Cardiac muscle cell (in vitro differentiated cells and primary cell): ENCODE results near the gene ARRDC3. TPM values are rescaled to one million over a fixed set of nuclear protein-coding genes. Genes with fewer than 3 reads are reported as not detected.

ENCODE experiments used
- DNase-seq, 2 donors: peaks; one replicate each; pipeline versions ENCODE4 v3.0.0 to v3.0.0-alpha.2; 2010 to 2017; ENCODE audit warnings: low read depth in 1 of 2, low spot score in 1 of 2
- H3K27ac ChIP-seq: fragments of 200-600 bp; sonication (generic); 2 replicates; pipeline ENCODE4 v1.5.1; 2016
- H3K27me3 ChIP-seq: fragments of 200-600 bp; sonication (generic); 2 replicates; pipeline ENCODE4 v1.6.0; 2016; ENCODE audit warnings: control low read depth
- H3K36me3 ChIP-seq: fragments of 200-600 bp; sonication (generic); 2 replicates; pipeline ENCODE4 v1.5.1; 2016; ENCODE audit warnings: control low read depth
- H3K4me1 ChIP-seq: fragments of 200-600 bp; sonication (generic); 2 replicates; pipeline ENCODE4 v1.8.1; 2017; ENCODE audit warnings: low read depth, mild to moderate bottlenecking, mixed run types
- H3K4me3 ChIP-seq: fragments of 200-600 bp; sonication (generic); 2 replicates; pipeline ENCODE4 v1.5.1; 2016; ENCODE audit warnings: mild to moderate bottlenecking
- H3K9me3 ChIP-seq: fragments of 200-600 bp; sonication (generic); 2 replicates; pipeline ENCODE4 v1.5.1; 2017; ENCODE audit warnings: low read depth, mild to moderate bottlenecking, control low read depth
- polyA plus RNA-seq: library from polyadenylated mRNA; unstranded; fragments of >200 nt; fragmentation: Nextera tagmentation; extraction: Ambion mirVana; gene quantifications from 2 replicates; pipeline ENCODE4 v1.2.1, GENCODE V29; 2016
- total RNA-seq: library from RNA; depleted of rRNA; stranded (reverse); fragments of >200 nt; gene quantifications from 2 replicates; pipeline ENCODE4 v1.2.3, GENCODE V29; 2016
- TF ChIP-seq, protein P1 (sequence below): IDR thresholded peaks from 2 replicates; pipeline ENCODE4 v1.5.1; 2012; ENCODE audit warnings: low read depth, mild to moderate bottlenecking, low read length

ARRDC3 gene
- total and polyA plus RNA-seq, 2 experiments from 2014 or later, result 56.8 to 75.8 TPM

DNA sequence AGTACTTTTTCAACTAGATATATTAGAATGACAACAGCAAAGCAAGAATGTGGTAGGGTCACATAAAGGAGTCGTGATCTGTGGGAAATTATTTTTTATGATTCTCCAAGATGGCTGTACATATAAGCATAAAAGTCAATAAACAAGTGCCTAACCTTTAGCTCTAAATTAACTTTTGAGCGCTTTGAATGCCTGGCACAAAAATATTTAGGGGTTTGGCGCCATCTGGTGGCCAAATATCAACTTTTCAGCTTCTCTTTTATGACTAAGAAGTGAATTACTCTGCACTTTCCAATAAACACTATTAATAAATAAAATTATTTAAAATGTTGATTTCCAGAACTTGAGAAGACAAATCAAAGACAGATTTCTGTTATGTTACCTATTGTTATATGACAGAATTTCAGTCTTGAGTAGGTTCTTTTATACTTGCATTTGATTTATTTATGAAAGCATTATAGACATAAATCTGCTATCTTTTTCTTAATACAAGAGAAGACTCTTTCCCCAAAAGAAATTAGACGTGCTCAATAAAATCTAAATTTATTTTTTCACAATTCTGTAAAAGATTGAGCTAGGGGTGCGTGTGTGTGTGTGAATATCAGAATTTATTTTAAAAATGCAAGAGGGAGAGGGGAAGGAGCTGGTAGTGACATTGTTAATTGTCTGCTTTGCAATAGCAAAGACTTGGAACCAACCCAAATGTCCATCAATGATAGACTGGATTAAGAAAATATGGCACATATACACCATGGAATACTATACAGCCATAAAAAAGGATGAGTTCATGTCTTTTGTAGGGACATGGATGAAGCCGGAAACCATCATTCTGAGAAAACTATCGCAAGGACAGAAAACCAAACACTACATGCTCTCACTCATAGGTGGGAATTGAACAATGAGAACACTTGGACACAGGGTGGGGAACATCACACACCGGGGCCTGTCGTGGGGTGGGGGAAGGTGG lies 36.7 kb upstream of the ARRDC3 start:
- H3K27ac ChIP-seq, result no peak overlapping the region
- H3K9me3 ChIP-seq, result no peaks in the 10 kb centered on the region
- TF ChIP-seq, protein P1, sequence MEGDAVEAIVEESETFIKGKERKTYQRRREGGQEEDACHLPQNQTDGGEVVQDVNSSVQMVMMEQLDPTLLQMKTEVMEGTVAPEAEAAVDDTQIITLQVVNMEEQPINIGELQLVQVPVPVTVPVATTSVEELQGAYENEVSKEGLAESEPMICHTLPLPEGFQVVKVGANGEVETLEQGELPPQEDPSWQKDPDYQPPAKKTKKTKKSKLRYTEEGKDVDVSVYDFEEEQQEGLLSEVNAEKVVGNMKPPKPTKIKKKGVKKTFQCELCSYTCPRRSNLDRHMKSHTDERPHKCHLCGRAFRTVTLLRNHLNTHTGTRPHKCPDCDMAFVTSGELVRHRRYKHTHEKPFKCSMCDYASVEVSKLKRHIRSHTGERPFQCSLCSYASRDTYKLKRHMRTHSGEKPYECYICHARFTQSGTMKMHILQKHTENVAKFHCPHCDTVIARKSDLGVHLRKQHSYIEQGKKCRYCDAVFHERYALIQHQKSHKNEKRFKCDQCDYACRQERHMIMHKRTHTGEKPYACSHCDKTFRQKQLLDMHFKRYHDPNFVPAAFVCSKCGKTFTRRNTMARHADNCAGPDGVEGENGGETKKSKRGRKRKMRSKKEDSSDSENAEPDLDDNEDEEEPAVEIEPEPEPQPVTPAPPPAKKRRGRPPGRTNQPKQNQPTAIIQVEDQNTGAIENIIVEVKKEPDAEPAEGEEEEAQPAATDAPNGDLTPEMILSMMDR, result peak; percentile 49
- no peaks in the 10 kb centered on the region for H3K27me3 ChIP-seq
- no peak overlapping the region for H3K4me3 ChIP-seq
- no peaks in the 10 kb centered on the region for H3K36me3 ChIP-seq
- peak; percentile 72 to 75 for DNase-seq
- peaks cover 4% of the 10 kb centered on the region for H3K4me1 ChIP-seq

DNA sequence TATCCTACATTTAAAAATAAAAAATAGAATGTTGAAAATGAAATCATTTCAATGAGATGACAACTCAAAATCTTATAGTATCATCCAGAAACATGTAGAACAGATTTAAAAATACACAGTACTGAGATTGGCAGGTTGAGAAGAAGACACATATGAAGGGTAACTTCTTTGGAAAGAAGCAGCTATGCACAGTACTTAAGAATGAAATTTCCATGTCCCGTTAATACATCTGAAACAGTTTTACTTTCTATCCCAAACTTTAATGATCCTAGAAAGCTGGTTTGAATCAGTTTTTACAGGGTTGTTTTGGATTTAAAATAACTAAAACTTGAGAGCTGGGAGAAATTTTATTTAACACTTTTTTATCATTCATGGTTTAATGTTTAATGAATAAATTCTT lies 36.0 kb upstream of the ARRDC3 start:
- no peak for DNase-seq
- no peaks in the 10 kb centered on the region for H3K27me3 ChIP-seq
- peaks cover 4% of the 10 kb centered on the region for H3K4me1 ChIP-seq
- no peaks in the 10 kb centered on the region for H3K9me3 ChIP-seq
- TF ChIP-seq, protein P1, result no peak
- no peak overlapping the region for H3K27ac ChIP-seq
- H3K4me3 ChIP-seq, result no peak overlapping the region
- no peaks in the 10 kb centered on the region for H3K36me3 ChIP-seq

DNA sequence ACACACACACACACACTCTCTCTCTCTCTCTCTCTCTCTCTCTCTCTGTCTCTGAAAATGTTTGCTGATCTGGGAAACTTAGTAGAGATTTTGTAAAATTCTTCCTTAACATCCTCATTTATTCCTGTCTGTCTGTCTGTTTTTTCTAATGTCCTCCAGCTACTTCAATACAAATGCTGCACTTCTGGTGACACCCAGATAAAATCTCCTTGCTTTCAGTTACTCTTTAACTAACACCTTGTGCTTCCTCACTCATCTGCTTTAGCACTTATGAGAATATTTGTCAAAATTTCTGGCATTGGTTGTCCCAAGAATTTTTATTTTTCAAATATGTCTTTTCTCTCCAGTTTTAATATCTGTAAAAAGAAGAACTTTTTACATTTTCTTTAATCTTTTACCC lies 35.0 kb upstream of the ARRDC3 start:
- H3K4me1 ChIP-seq, result peaks cover 4% of the 10 kb centered on the region
- no peaks in the 10 kb centered on the region for H3K27me3 ChIP-seq
- TF ChIP-seq, protein P1, result no peak
- H3K9me3 ChIP-seq, result no peaks in the 10 kb centered on the region
- no peak overlapping the region for H3K27ac ChIP-seq
- peak in 1 of 2 donors; percentile 7 for DNase-seq
- no peaks in the 10 kb centered on the region for H3K36me3 ChIP-seq
- H3K4me3 ChIP-seq, result no peak overlapping the region

DNA sequence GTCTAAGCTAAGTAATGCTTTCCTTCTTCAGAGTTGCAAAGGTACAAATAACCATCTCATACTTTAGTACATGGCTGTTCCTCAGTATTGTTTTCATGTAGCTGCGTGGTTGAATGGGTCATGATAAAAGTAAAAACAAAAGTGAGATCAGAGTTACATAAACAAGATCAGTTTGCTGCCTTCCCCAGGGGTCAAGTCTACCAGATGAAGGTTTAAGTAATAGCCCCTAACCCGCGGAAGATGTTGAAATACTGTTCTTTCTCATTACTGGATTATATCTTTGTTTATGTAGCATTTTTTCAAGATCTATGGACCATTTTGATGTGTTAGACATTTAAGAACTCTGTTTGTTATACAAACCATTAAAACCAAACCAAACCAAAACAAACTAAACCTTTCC lies 34.1 kb upstream of the ARRDC3 start:
- Histone ChIP-seq H3K27ac (no peak overlapping the region), H3K9me3 (no peaks in the 10 kb centered on the region), H3K4me3 (no peak overlapping the region), H3K4me1 (peaks cover 4% of the 10 kb centered on the region), H3K36me3 (no peaks in the 10 kb centered on the region), H3K27me3 (no peaks in the 10 kb centered on the region)
- no peak for DNase-seq
- TF ChIP-seq, protein P1, result no peak

DNA sequence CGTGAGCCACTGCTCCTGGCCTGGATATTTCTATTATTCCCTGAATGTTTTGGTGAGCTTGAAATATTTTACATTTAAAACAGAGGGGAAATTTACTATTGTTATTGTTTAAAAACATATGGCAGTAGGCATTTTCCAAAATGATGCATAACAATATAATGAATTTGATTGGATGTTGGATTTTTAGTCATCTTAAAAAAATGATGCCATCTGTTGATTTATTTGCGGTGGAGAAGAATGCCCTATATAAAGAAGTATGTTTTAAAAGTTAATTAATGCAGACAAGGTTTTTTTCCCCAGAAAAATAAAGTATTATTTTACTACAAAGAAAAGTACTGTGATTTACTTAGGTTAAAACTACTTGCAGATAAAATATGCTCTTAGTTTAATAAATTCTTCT lies 33.4 kb upstream of the ARRDC3 start:
- TF ChIP-seq, protein P1, result no peak
- Histone ChIP-seq H3K36me3 (no peaks in the 10 kb centered on the region), H3K4me1 (peaks cover 4% of the 10 kb centered on the region), H3K4me3 (no peak overlapping the region), H3K9me3 (no peaks in the 10 kb centered on the region), H3K27ac (no peak overlapping the region), H3K27me3 (no peaks in the 10 kb centered on the region)
- DNase-seq, result no peak
